Bone marrow (tissue), 2 donors: Measurements from ENCODE around the gene ALCAM.

Experiments
- DNase-seq, 2 donors: peaks; one replicate each; lab custom pipeline; 2025; lab: John Stamatoyannopoulos, UW

The ALCAM gene

DNA sequence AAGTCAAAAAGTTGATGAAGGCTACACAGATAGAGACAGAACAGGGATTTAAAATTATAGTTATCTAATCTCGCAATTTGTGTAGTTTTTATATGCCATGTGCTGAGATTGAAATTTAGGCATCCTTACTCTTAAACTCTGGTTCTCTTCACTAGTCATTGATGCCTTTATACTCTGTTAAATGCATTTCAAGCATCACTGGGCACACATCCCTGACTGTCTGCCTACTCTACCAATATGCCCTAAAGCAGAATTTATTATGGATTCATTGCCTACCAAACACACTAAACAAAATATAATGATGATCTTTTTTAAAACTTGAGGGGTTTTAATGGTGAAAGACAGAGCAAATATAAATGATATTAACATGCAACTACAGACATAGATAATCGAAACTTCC, 10.3 kb upstream of the ALCAM start:
- DNase-seq = no peak

DNA sequence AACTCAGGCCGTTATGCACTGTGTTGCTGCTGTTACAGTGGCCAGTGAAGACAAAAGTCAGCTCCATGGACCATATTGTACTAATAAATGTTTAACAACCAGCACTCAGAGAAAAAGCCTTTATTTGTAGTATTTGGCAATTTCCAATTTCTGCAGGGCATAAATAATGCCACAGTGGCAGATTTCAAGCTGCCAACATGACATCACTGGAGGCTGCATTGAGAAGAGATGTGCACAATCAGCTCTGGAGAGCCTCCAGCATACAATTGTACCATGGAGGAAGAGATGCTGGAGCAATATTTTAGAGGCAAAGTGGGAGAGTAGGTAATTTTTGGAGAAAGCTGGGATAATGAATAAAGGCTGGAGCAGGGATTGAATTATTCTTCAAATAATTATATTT, 9.7 kb upstream of the ALCAM start:
- DNase-seq = no peak

DNA sequence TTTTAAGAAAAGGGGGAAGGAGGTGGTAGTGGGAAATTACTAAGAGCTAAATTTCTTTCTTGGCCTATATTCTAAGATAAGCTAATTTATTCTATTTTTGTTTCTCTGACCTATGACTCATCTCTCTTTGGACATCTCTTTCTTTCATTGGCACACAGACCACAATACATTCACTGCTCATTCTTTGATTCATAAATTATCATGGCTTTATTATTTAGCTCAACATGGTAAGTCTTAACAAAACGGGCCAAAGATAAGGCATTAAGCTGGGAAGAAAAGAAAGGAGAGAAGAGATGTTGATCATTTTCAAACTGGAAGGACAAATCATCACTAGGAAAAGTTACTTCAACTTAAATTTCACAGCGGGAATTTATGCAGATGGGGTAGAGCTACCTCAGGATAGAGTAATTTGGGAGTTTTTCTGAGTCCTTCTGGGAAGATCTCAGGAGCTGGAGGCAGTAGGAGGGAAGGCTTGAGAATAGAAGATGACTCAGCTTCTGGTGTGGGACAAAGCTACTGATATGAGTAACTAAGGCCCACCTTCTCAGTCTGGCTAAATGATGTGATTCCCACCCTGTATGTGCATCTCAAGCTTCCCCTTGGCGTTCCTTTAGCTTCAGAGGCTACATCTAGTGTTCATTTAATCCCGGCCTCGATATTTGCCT, 7.5 kb upstream of the ALCAM start:
- peak in 1 of 2 donors; percentile 58 for DNase-seq

DNA sequence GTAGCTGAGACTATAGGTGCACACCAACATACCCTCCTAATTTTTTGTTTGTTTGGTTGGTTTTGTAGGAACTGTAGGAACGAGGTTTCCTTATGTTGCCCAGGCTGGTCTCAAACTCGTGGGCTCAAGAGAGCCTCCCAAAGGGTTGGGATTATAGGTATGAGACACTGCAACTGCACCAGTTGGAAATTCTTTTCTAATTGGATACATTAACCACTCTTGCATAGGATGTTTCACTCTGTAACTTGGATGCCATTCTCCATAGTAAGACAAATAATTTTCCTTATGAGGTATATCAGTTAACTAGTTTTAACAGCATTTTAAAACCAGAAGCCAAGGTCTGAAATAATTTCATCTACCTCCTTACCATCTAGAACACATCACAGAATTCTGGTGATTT, 6.7 kb upstream of the ALCAM start:
- DNase-seq = no peak

DNA sequence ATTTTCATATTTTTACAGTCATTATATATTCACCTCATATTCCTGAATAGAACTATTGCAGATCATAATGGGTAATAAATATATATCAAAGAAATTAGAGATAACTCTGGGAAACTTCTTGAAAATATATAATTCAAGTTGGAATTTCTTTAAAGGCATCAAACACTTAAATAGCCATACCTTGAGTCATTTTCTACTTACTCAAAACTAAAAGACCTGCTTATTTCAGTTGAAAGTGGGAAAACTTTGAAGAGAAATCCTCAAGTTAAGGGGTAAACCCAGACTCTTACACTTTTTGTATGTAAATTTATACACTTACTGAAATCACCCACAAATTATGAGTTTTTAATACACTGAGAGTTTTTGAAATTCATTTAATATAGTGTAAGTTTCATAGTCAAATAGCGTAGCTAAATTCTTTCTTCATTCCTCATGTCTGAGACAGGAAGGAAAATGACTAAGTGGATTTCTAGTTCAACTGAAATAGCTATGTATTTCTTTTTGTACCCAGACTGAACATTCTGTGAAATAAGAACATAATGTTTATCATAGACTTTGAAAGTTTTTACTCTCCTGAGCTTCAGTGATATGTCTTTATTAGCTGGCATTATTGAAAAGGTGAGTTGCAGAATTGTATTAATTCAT, 4.6 kb upstream of the ALCAM start:
- DNase-seq = peak in 1 of 2 donors; percentile 31

DNA sequence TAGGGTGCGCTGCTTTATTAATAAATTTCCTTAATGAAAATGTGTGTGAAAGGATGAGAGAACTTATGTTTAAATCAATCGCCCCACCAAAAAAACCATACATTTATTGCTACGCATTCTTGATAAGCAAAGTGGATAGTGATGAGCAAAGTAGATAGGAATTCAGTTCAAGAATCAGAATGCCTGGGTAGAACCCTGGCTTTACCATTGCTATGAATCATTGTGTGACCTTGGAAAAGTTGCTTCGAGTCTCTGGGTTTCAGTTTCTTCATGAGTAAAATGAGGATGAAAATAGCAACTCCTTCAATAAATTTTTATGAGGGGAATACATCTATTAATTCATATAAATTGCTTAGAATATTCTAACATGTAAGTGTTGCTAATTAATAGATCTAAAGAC, 2.6 kb upstream of the ALCAM start:
- no peak for DNase-seq

DNA sequence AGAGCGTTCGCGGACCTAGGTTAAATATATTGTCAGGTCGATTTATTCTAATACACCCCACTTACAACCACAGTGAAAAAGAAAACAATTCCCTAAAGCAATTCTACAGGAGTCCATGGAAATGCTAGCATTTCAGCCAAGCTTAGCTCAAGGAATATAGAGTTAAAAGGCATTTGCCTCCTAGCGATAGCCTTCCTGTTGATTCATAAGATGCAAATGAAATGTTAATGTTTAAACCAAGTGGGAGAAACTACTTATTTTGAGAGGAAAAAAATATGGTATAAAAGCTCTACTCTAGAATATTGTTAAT, 1.7 kb upstream of the ALCAM start:
- no peak for DNase-seq

DNA sequence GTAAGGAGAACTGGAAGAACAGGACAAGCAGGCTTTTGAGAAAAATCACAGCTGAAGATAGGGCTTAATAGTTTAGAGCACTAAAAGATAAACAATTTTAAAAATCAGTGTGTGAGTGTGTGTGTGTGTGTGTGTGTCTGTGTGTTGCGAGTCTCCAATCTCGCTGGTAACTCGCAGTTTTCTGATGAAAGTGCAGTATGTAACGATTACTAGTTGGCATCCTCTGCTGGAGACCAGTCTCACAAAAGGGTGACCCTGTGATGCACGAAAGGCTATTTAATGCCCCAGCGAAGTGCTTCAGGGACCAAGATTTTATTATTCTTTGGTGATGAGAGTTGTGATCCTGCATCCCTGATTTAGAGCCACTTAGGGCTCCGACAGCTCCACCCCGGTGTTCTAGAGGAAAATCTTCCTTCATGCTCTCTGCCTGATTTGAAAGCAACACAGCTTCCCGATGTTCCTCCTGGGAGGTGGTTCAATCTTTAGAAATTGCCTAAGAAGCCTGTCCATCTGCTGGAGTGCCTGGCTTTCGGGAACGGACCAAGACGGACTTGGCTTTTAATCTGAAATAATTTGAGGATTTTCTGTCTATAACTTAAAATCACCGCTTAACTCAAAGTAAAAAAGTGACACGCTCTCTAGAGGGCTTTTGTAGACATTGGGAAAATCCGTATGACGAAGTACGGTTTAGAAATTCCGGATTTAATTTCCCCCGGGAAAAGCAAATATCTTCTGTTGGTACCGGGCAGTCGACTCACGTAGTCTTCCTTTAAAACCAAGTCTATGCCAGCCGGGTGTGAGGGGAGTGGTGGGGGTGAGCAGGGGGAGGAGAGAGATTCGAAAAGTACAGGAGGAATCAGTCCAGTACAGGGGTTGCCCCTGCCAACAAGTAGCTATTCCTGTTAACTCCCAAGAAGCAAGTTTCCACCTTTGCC, 1.1 kb upstream of the ALCAM start:
- no peak for DNase-seq

DNA sequence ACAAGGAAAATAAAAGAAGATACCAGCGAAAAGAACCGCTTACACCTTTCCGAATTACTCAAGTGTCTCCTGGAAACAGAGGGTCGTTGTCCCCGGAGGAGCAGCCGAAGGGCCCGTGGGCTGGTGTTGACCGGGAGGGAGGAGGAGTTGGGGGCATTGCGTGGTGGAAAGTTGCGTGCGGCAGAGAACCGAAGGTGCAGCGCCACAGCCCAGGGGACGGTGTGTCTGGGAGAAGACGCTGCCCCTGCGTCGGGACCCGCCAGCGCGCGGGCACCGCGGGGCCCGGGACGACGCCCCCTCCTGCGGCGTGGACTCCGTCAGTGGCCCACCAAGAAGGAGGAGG, 325 bp downstream of the ALCAM start:
- DNase-seq = peak in 1 of 2 donors; percentile 46

DNA sequence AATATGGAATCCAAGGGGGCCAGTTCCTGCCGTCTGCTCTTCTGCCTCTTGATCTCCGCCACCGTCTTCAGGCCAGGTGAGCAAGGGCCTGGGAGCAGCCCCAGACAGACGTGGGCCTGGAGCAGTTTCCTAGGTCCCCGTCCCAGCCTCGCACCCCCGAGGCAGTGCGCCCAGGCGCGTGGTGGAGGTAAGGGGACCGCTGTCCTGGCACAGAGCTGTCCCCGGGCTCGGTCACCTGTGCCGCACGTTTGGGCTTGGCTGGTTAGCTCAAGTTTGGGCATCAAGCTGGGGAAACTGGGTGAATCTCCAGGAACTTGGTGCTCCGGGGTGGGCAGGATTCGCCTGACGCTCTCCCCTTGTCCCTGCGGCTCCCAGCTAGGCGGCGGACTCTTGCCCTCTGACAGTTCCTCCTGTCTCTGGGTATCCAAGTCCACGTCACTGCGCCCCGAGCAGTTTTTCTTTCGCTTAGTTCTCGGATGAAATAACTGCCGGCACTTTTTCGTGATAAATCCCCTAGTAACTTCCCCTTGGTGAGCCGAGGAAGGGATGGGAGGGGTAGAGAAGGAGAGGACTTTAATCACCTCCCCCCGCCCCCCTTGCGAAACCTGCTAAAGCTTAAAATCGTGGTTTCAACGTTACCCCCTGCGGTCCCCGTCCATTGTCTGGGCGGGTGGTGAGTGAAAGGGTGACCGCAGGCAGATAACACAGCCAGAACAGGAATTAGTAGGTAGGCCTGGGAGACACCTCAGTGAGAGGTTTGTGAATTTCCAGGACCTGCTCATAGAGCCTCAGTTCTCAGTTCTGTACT, 901 bp downstream of the ALCAM start:
- DNase-seq = peak; percentile 61 to 85

DNA sequence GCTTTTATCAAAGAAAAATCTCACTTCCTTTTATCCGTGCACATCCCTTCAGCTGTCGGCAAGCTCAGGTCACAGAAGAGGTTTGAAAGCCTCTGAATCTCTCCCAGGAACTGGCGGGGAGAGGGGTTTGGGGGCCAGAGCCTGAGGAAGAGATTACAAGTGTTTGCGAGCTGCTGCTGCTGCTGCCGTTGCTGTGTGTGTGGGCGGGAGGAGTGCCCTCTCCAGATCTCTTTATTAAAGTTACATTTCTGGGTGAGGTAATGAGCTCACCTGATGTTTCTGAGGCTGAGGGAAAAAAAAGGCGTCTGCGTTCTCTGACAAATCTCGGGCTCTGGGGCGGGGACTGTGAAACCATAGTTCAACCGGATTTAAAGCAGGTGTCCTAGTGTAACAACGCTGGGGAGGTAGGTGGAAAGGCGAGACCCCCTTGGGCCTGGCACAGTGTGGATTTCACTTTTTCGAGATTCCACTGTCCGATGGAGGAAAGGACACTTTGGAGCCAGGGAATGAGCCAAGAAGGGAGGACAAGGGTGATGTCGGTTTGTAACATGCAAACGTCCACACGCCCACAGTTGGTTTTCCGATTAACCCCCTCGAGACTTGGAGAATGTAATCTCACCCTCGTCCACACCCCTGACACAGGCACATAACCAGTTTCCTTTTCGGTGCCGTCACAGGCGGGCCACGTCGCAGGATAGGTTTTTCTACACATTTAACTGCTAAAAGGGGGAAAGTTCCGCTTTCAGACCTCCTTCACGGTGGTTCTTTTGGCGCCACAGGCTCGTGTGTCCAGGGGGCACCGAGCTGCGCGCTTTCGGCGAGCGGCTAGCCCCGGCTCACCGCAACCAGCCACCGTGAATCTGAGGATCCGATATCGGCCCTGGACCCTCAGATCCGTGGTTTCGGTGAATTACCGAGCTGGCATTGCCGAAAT, 2.1 kb downstream of the ALCAM start:
- peak; percentile 32 to 67 for DNase-seq

DNA sequence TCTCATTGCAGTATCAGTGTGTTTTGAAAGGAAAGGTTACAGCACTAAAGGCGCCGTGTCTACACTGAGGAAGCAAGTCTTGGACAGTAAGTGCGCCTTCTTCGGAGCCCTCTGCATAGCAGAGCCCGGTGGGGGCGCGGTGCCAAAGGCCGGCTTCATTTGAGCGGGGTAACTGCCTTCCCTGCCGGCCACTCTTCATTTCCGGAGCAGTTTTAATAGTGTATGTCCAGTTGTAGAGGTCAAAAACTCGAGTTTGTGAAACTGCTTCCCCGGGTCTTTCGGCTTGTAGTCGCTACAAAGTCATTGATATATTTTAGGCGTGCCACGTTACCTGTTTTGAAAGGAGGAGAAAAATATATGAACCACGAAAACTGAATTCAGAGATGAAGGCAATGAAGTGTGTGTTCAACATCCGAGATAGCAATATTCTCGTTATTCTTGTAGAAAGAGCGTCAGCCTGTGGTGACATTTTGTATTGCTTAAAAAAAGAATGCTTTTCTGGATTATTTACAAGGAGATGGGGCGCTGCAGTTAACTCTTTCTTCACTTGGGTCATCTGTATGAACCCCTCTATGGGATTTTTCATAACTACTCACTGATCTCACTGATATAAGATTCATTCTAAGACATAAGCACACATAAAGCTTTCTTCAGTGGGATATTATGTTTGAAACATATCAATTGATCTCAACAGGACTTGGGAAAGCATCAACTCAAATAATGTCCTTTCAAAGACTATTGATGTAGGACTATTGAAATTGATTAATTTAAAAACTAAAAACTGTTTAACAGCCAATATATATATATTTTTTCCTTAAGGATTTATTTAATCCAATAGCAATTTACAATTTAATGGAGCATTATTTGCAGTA, 3.0 kb downstream of the ALCAM start:
- peak; percentile 54 to 67 for DNase-seq

DNA sequence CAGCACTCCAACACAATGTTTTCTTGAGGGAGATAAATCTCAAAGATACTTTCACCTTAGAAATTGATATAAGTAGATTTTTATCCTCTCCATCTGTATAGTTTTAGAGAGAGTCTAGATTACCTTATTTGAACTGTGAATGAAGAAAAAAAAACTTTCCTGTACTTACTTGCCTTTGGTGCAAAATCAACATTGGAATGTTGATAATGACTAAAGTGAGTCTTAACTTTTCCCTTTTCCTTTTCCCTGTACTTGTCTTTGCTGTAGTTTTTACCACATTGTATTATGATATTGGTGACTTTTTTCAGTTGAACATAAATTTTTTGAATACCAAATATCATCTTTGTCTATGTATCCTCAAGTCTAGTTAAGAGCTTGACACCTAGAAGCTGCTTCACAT, 6.7 kb downstream of the ALCAM start:
- no peak for DNase-seq

DNA sequence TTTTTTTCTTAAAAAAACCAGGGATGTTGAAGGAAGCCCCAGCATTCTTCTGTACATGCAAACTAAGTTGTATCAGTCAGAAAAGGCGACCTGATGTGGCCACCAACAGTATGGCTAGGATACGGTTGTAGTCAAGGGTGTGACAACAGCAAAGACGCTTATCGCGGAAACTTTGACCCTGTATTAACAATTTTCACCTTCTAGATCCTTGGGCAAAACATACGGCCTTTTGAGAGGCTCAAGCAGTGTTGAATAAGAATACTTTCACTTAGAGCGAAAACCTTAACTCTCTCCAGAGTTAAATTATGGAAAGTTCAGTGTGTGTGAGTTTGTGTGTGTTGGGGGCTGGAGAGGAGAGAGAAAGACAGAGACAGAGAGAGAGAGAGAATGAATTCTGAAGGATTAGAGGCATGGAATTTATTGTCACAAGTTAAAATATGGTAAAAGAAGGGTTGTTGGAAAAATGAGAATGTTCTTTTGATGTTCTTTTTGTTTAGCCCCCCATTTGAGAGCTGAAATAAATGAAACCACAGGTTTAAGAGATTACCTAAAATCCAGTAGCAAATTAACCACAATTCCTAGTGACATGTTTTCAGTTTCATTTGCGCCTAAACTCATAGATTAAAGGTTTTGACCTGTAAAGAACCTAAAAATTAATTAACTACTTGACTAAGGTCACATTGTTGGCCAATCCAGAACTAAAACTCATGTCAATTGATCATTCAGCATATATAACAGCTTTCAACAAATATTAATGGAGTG, 9.2 kb downstream of the ALCAM start:
- DNase-seq = no peak

DNA sequence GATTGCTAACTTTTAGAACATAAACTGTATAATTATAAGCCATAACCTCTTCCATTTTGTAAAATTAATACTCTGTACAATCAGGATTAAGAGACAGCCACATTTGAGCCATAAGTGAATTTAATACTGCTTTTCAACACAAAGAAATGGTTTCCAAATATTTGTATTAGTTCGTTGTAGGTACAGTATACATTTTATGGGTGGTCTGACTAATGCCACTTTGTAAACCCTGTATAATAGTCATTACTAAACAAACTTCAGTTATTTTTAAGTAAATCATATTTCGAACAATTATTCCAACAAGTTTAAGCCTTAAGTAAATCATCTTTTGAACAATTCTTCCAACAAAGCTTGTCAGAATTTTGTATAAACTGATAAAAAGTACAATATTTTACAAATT, 11.0 kb downstream of the ALCAM start:
- DNase-seq = no peak

DNA sequence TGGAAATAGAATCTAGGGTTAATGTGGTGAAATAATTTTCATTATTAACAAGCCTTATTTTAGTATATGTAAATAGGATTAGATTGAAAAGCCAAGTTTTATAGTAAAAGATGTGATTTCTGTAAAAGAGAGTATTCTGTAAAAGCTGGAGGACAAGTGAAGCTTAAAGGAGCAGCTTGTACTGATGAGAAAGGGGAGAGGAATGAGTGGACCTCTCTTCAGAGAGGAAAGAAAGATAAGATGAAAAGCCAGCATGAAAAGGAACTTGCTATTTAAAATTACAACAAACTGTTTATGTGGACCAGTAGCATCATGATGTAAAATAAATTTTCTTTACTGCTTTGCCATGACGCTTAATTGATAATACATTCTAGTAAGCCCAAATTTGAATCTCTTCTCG, 18.5 kb downstream of the ALCAM start:
- no peak for DNase-seq

DNA sequence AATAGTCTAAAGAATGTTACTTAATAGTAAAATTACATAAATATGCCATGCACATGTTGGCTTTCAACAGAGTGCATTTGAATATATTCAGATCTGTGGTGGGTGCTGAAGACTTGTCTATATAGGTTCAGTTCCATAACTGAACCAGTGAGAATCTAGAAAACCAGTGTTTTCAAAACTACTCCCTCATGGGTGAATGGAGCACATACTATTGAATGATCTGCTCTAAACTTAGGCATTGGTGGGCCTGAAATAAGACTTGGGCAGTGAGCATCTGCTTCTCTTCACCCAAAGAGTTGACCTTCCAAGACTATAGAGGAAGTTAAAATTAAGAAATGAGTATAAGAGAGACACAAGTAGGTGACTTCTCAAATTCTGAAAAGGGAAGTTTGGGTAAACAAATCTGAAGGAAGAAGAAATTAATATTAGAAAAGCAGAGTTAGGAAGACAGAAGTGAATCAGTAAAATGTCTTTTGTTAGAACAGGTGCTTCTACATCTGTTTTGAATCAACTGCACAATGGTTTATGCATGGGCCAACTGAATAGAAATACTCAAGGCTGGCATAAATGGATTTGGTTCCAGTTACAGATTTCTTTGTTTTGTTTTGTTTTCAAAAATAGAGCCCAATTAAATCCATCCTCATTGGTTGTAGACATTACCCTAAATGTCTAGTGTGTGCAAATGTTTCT, 19.3 kb downstream of the ALCAM start:
- DNase-seq = peak in 1 of 2 donors; percentile 36

DNA sequence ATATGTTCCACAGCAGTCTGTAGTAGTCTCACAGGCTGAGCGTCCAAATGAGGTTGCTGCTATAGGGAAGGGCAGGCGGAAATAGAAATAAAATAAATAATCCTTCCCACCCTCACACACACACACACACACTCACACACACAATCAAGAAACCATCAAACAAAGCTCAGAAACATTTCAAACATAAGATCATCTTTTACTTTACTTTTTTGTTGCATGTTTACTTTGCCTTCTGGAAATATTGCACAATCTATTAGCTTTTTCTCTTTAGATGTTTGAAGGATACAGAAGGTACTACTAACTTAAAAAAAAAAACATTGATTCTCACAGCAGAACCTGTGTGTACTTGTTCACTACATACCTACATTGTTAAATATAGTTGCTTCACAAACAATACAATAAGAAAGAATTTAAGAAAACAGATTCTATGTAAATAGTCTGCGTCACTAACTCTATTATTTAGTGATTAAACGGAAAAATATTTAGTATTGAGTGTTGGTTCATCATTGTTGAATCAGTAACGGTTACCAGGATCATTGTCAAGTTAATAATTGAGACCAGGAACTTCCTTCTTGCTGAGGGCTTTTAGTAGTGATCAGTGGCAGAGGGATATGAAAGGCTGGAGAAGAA, 20.5 kb downstream of the ALCAM start:
- DNase-seq = no peak
